Measurements from ENCODE around the gene DGKD. TPM values are rescaled to one million over a fixed set of nuclear protein-coding genes. Genes with fewer than 3 reads are reported as not detected.
A peak's percentile ranks its signal among the peaks of the same experiment; 100 is the strongest.

DGKD gene
- total RNA-seq, 6 experiments from 2014 or later = 8.1 to 12.2 (median 10.3) TPM

DNA sequence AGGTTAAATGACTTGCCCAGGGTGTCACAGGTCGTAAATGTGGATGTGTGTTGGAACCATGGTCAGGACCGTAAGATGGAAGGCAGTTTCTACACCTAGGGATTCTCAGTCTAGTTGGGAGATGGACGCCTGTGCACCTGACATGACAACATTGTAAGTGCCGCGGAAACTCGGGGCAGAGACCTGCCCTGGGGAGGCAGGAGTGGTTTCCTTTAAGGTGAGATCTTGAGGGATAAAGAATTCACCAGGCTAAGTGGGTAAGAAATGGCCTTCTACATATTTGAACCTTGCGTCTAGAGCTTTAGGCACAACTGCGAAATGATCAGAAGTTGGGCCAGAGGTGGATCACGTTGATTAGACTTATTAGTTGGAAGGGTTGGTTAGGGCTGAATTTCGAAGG is 1.6 kb downstream of the DGKD start:
- peak overlapping the region; percentile 85 for H3K4me3 Mint-ChIP-seq
- peaks cover 46% of the 10 kb centered on the region for H3K4me1 Mint-ChIP-seq (ENCODE audit: low read depth)
- H3K27me3 Mint-ChIP-seq (ENCODE audit: insufficient read depth) = no peaks in the 10 kb centered on the region; the same call in 1 of the 2 replicates
- no peak overlapping the region for H3K27ac Mint-ChIP-seq
- no peaks in the 10 kb centered on the region for H3K9me3 Mint-ChIP-seq
- peaks cover 4% of the 10 kb centered on the region; the same call in 1 of the 2 replicates for H3K36me3 Mint-ChIP-seq (ENCODE audit: low read depth)
- TF ChIP-seq, protein P1, sequence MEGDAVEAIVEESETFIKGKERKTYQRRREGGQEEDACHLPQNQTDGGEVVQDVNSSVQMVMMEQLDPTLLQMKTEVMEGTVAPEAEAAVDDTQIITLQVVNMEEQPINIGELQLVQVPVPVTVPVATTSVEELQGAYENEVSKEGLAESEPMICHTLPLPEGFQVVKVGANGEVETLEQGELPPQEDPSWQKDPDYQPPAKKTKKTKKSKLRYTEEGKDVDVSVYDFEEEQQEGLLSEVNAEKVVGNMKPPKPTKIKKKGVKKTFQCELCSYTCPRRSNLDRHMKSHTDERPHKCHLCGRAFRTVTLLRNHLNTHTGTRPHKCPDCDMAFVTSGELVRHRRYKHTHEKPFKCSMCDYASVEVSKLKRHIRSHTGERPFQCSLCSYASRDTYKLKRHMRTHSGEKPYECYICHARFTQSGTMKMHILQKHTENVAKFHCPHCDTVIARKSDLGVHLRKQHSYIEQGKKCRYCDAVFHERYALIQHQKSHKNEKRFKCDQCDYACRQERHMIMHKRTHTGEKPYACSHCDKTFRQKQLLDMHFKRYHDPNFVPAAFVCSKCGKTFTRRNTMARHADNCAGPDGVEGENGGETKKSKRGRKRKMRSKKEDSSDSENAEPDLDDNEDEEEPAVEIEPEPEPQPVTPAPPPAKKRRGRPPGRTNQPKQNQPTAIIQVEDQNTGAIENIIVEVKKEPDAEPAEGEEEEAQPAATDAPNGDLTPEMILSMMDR (IDR thresholded peaks at IDR 0.05) = no peak
- no peak for DNase-seq

DNA sequence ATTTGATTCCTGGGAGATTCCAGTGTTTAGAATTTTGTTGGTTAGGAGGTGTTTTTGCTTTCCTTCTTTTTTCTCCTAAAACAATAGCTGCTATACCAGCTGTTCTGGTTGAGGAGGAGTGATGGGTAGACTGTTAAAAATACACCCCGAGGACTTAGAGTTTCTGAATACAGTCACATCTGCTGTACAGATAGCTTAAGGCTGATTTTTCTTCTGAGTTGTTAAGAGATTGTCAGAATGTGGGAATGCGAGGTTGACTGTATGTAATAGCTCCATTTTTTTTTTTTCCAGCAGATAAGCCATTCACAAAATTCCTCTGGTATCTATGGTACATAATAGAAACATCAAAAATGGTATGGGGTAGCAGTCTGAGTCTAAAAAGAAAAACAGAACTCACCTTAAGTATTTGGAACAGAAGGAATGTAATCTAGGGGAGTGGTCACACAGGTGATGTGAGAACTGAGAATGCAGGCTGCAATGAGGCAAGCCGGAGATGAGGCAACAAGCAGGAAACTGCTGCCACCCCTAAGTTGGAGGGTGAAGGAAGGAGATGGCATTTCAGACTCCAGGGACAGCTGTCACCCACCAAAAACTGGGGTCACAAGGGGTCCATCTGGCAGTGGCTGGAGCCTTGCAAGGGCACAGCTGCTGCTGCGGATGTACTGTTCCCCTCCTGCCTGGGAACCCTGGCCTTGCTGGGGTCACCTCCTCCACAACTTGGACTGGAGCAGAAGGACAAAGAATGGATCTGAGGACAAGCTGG is 2.4 kb downstream of the DGKD start:
- TF ChIP-seq, protein P1 (IDR thresholded peaks at IDR 0.05) = no peak
- no peak for DNase-seq
- Mint-ChIP-seq H3K27ac (no peak overlapping the region), H3K9me3 (no peaks in the 10 kb centered on the region), H3K27me3 (ENCODE audit: insufficient read depth) (no peaks in the 10 kb centered on the region; the same call in 1 of the 2 replicates), H3K4me1 (ENCODE audit: low read depth) (peaks cover 38% of the 10 kb centered on the region), H3K4me3 (0 out of 2 replicates have a peak overlapping the region, but pooled peaks have one; percentile 85), H3K36me3 (ENCODE audit: low read depth) (peaks cover 4% of the 10 kb centered on the region; the same call in 1 of the 2 replicates)

DNA sequence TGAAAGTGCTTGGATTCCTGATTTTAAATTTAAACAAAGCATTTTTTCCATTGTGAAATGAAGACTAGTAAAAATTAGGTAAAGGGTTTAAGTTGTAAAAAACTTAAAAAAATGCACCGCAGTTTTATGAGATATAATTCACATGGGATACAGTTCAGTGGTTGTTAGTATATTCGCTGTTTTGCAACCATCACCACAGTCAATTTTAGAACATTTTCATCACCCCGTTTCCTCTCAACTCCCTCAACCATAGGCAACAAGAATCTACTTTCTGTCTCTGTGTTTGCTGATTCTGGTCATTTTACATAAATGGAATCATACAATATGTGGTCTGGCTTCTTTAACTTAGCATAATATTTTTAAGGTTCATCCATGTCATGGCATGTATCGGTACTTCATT is 4.0 kb downstream of the DGKD start:
- Mint-ChIP-seq H3K27ac (no peak overlapping the region), H3K27me3 (ENCODE audit: insufficient read depth) (no peaks in the 10 kb centered on the region; the same call in 1 of the 2 replicates), H3K4me3 (no peak overlapping the region), H3K36me3 (ENCODE audit: low read depth) (peaks cover 4% of the 10 kb centered on the region; the same call in 1 of the 2 replicates), H3K4me1 (ENCODE audit: low read depth) (peaks cover 29% of the 10 kb centered on the region), H3K9me3 (no peaks in the 10 kb centered on the region)
- TF ChIP-seq, protein P1 (IDR thresholded peaks at IDR 0.05) = no peak
- no peak for DNase-seq

DNA sequence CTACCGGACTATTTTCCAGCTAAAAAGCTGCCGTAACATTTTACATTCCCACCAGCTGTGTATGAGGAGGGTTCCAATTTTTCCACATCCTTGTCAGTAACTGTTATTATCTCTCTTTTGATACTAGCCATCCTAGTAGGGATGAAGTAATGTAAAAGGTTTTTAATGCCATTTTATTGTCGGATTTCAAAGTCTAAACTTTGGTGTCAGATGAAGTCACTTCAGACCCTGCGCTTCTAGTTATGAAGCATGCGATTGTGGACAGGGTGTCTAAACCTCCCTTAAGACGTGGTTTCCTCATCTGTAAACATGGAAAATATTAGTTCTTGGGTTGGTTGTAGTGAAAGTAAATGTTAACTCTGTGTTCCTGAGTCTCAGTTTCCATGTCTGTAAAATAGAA is 4.7 kb downstream of the DGKD start:
- no peak overlapping the region for H3K4me3 Mint-ChIP-seq

DNA sequence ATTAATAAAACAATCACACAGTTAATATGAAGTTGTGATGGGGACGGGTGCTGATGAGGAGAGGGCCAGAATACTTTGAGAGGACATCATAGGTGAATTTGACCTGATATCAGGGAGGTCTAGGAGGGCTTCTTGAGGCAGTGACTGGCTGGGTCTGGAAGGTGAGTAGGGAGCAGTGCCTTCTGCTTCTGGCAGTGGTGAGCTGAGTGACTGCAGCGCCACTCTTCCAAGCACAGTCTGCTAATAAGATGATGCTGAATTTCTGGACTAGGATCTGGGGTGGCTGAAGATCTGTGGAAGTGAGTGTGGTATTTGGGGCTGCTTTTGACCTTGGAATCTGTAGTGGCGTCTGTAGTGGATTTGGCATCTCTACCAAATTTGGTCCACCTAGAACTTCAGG is 5.5 kb downstream of the DGKD start:
- H3K4me3 Mint-ChIP-seq = no peak overlapping the region
- TF ChIP-seq, protein P1 (IDR thresholded peaks at IDR 0.05) = no peak
- H3K36me3 Mint-ChIP-seq (ENCODE audit: low read depth) = peaks cover 9% of the 10 kb centered on the region; the same call in 1 of the 2 replicates
- peaks cover 21% of the 10 kb centered on the region for H3K4me1 Mint-ChIP-seq (ENCODE audit: low read depth)
- H3K27ac Mint-ChIP-seq = no peak overlapping the region
- DNase-seq = no peak
- no peaks in the 10 kb centered on the region for H3K9me3 Mint-ChIP-seq
- H3K27me3 Mint-ChIP-seq (ENCODE audit: insufficient read depth) = no peaks in the 10 kb centered on the region; the same call in 1 of the 2 replicates

More for the DNA sequence above, 4.7 kb downstream of the DGKD start:
- no peaks in the 10 kb centered on the region for H3K9me3 Mint-ChIP-seq
- DNase-seq = no peak
- H3K27ac Mint-ChIP-seq = no peak overlapping the region
- H3K4me1 Mint-ChIP-seq (ENCODE audit: low read depth) = peaks cover 23% of the 10 kb centered on the region
- peaks cover 9% of the 10 kb centered on the region; the same call in 1 of the 2 replicates for H3K36me3 Mint-ChIP-seq (ENCODE audit: low read depth)
- TF ChIP-seq, protein P1 (IDR thresholded peaks at IDR 0.05) = no peak
- H3K27me3 Mint-ChIP-seq (ENCODE audit: insufficient read depth) = no peaks in the 10 kb centered on the region; the same call in 1 of the 2 replicates
